T-helper 2 cell (primary cell): ENCODE data around the gene MVK.

ENCODE experiments used
- DNase-seq, 5 experiments: peaks; one replicate each; pipeline versions ENCODE4 v3.0.0 to v3.0.0-alpha.2; 2012 to 2022

Gene MVK

DNA sequence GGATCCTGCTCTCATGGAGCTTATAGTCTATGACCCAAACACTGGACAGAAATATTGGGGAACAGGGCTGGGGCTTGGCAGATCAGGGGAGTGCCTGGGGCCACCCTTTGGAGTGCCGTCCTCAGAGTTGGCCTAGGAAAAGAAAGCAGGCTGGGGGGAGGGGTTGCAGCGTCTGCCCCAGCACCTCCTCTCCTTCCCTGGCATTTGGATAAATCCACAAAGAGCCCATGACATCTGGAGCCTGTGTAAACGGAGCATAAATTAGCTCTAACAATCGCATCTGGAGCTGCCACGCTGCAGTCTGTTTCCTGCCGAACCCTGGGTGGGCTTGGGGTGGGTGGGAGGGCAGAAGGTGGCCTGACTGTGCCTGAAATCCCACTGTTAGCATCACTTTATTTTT lies 63.8 kb downstream of the MVK start:
- DNase-seq, result no peak

GRCh38 chr12:109637996-109638395 lies 64.4 kb downstream of the MVK start:
- no peak for DNase-seq

DNA sequence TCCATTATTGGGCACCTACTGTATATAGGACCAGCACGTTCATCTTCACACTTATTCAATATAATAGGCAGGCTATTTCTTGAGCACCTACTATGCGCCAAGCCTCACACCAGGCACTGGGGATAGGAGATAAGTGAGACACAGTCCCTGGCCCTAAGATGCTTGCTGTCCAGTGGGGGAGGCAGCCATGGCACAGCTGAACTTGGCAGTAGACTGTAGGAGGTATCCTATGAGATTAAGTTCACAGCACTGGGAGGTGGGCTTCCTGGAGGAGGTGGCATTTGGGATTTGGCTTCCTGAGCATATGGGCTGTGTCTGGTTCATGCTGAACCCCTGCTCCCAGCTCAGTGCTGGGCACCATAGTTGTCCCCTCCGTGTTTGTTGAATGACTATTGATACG lies 65.1 kb downstream of the MVK start:
- no peak for DNase-seq

GRCh38 chr12:109639151-109639872 lies 65.7 kb downstream of the MVK start:
- DNase-seq, result no peak

GRCh38 chr12:109640961-109641360 lies 67.4 kb downstream of the MVK start:
- no peak for DNase-seq

DNA sequence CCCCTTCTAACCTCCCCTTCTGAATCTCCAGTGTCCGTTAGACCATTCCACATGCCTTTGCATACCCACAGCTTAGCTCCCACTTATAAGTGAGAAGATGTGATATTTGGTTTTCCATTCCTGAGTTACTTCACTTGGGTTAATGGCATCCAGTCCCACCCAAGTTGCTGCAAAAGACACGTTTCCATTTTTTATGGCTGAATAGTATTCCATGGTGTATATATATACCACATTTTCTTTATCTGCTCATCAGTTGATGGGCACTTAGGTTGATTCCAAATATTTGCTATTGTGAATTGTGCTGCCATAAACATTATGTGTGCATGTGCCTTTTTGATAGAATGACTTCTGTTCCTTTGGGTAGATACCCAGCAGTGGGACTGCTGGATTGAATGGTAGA lies 67.8 kb downstream of the MVK start:
- DNase-seq, result no peak

GRCh38 chr12:109642506-109643132 lies 69.0 kb downstream of the MVK start:
- peak in 1 of 5 experiments; percentile 31 for DNase-seq

DNA sequence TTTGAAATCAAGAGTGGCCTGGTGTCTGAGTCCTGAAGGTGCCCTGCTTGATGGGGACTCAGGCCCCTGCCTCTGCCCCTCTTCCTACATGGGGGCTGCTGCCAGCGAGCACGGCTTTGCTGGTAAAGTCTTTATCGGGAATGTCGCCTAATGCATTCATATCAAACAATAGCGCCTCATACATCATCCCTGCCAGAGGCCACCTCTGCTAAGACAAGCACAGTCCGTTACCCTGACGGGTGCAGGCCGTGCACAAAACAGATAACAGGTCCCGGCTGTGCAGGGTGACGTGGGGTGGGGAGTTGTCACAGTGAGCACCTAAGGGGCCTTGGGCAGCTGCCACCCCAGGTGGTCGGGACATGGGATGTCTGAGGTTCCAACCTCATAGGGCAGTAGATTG lies 71.6 kb downstream of the MVK start:
- no peak for DNase-seq

- no peak for DNase-seq
These were observed 72.1 kb downstream of the MVK start for GRCh38 chr12:109645708-109646107.
